NCI-H69 (cell line): ENCODE data around the gene ARSI.

Experiments
- DNase-seq: peaks from one replicate; lab custom pipeline; 2025; lab: John Stamatoyannopoulos, UW

ARSI gene

DNA sequence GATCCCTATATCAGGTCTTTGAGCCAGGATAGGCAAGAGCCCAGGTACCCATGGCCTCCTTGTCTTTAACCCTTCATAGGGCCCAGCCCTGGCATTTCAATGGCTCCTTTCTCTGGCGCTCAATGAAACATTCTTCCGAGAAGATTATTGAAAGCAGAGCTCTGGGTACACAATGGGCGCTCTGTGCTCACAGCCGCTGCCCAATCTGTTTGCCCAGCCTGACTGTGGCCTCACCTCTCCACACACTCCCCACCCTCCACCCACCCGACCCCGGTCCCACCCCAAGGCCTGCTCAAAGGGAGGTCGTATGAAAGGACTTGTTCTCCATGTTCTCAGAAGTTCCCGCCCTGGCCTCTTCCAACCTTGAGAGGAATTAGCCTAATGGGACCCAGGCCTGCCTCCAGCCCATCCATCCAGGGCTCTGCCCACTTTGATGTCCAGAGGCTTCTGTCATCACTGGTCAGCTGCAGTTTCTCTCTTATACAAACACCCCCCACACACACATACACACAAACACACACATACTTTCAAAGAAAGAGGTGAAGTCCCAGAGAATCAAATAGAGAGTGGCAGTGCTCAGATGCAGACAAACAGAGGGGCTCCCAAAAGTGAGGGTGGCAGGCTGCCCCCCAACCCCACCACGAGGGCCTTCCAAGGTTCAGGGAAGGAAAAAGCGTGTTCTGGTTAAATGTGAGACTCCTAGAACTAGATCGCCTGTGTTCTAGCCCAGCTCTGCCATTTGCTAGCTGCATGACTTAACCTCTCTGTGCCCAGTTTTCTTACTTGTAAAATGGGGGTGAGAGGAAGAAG, 5.1 kb upstream of the ARSI start:
- DNase-seq: no peak

GRCh38 chr5:150306775-150307174, 4.1 kb upstream of the ARSI start:
- DNase-seq: no peak

GRCh38 chr5:150305557-150305956, 2.9 kb upstream of the ARSI start:
- no peak for DNase-seq

GRCh38 chr5:150305095-150305494, 2.4 kb upstream of the ARSI start:
- no peak for DNase-seq

GRCh38 chr5:150304481-150305081, 1.9 kb upstream of the ARSI start:
- no peak for DNase-seq

DNA sequence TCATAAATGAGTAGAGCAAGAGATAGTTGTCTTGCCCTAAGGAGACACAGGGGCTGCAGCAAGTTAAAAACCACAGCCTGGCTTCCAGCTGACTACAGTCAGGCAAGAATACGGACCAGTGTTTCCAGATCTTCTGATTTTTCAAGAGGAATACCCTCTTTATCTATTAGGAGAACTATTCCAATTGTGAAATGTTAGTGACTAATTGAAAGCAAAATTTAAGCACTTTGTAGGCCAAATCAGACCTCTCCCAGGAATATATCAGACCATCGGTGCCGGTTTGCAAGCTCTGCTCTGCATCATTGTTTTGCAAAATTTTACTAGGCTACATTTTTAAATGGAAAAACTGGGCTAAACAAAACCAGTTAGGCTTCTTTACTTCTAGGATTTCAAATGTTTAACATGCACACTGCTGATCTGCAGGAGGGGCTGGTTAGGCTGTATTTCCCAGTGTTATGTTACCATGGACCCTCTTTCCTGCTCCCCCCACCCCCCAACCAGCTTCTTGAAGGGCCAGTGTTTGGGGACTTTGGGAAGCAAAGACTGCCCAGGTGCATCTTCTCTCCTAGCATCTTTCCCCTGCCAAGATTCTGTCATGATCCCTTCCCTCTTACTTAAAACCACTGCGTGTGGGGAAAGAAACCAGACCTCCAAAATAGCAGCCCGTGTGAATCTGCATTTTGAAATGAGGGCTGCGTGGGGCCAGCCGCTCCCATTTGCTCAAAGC, 1.1 kb upstream of the ARSI start:
- DNase-seq: no peak

GRCh38 chr5:150303070-150303615, 438 bp upstream of the ARSI start:
- no peak for DNase-seq

DNA sequence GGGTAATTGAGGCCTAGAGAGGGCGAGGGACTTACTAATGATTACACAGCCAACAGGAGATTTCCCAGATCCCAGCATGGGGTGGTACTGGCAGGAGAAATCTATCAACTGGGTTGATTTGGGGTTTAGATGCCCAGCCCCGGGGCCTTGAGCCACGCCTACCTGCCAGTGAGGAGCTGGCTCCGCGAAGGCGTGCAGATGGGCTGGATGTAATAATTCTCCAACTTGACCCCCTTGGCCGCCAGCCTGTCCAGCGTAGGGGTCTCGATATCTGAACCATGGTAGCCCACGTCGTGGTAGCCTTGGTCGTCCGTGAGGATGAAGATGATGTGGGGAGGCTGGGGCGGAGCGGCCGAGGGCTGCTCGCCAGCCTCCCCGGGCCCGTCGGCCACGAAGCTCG, 804 bp downstream of the ARSI start:
- DNase-seq: peak; percentile 23

DNA sequence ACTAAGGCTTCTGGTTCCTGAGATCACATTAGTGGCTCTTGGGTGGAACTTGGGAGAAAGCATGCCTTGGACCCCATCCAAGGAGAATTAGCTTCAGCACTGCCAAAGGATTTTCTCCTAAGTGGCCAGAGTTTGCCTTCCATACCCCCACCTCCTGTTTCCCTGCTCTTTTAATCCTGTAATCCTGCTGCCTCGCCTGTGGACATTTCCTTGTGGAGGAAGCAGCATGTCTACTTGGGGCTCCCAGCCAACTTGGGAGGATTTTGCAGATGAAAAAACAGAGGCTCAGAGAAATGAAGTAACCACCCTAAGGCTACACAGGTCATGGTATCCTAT, 1.6 kb downstream of the ARSI start:
- DNase-seq: peak; percentile 17

DNA sequence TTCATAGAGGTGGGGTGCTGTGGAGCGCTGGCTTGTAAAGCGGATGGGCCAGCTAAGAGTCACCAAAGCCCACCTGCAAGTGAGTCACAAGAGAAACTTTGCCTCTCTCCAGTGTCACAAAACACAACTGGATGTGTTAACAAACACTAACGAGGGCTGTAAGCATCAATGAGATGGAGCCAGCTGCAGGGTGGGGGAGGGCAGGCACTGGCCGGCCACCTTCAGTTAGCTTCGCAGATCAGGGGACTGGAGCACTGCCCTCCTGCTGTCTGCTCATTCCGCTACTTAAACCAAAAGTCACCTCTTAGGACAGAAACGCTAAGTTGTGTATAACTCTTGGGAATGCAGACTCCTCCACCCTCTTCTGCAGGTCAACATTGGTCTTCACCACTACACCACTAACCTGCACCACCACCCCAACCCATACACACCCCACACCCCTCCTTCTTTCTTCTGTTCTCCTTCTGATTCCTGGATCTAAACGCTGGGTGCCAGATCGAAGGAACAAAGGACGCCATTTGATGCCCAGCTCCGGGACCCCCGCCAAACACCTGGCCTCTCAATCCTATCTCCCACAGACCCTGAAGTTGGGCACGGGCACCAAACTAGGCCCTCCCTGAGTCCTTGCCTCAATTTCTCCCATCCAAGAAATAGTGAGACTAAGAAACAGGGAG, 2.1 kb downstream of the ARSI start:
- no peak for DNase-seq

- DNase-seq: no peak
These were observed 3.0 kb downstream of the ARSI start for GRCh38 chr5:150299571-150300327.

- no peak for DNase-seq
These were observed 3.8 kb downstream of the ARSI start for GRCh38 chr5:150298701-150299451.

- DNase-seq: no peak
These were observed 4.6 kb downstream of the ARSI start for GRCh38 chr5:150297934-150298595.

DNA sequence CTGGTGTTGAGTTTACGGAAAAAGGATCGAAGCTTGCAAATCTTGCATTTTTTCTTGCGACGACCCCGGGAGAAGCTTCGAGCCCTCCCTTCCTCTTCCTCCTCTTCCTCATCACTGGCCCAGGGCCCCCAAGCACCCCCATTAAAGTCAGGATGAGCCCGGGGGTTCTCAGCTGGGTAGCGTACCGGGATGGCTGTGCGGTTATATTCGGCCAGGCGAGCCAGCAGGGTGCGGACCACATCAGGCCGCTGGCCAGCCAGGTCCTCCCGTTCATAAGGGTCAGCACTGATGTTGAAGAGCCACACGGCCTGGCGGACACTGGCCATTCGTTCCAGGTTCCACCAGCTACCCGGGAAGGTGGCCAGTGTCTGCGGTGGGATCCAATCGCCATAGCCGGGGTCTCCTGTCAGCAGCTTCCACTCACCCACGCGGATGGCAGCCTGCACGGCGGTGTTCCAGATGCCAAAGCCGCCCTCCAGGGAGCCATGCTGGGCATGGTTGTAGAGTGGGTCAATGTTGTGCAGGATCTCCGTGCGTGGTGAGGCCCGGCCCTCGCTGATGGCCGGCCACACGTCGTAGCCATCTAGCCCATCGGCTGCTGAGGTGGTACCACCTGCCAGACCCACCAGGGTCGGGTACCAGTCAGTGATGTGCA, 5.3 kb downstream of the ARSI start:
- DNase-seq: no peak

GRCh38 chr5:150296496-150296895, 6.2 kb downstream of the ARSI start:
- no peak for DNase-seq

DNA sequence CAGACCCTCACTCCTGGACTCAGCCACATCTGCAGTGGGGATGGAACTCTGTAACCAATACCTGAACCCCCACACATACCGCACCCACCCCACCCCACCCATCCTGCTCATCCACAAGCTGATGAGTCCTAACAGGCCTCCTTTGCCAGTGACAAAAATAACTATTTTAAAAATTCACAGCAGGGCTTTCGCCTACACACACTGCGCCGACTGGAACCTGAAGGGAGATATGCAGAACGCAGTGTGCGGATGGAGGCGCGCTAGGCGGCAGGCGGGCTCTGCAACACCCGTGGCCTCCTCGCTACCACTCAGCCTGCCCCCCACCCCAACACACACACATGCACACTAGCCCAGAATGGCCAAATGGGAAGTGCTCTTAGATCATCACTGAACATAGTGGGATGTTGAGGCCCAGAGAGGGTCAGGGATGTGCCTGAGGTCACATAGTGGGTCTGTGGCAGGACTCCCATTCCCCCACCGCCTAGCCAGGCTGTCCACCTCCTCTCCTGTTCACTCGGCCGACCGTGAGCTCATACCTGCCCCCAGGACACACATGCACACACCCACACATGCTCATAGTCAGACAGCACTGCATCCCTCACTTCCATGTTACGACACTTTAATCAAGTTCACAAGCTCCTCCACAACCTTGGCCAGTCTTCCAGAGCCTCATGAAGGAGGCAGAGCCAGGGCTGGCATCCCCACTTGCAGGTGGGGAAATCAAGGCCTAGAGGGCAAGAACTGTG, 6.8 kb downstream of the ARSI start:
- DNase-seq: no peak

DNA sequence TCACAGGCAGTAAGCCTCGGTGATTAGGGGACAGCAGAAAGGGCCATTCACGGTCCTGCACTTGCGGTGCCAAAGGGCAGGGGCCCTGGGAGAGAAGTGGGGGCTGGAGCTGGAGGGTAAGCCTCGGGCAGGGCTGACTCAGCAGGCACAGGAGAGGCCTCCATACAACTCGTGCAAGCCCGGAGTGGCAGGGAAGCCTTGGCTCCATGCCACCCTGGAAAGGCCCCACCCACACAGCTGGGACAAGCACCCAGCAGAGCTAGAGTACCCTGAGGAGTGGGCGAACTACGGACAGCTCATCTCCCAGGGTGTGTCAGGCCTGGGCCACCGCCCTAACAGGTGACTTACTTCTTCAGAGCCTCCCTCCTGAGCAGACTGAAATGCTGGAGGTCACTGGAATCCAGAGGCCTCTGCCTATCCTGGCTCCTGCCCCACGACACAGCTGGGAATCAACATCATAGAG, 7.5 kb downstream of the ARSI start:
- peak; percentile 93 for DNase-seq

DNA sequence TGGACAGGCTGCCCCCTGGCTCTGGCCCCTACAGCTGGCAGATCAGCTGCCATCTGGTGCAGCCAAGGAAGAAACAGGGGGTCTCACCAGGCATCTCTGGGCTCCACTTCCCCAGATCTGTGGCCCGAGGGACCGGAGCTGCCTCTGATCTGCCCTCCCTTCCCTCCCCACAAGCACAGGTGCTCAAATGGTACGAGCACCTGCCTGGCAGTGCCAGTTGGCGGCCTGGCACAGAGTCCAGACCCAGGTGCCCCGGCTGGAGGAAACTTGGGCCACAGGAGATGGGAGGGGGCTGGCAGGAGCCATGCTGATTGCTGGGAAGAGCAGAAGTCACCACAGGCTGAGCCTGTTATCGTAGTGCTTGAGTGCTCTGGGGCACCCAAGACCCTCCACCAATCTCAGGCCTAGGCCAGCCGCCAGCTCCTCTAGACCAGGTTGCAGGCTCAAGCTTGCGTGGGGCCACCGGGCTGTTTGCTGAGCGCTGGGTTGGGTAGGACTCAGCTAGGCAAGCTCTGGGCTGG, 8.1 kb downstream of the ARSI start:
- peak; percentile 49 for DNase-seq
